WTC11 (cell line): ENCODE results near the gene ALS2CL. TPM values are rescaled to one million over a fixed set of nuclear protein-coding genes. Genes with fewer than 3 reads are reported as not detected.

Experiments
- ATAC-seq: fragments of 200-7000 bp; cut with Tn5 transposase; 2 replicates; pipeline ENCODE4 v1.10.0; 2021; ENCODE audit warnings: mild to moderate bottlenecking, moderate library complexity
- CTCF ChIA-PET: fragments of 300-600 bp; sonication (Branson Sonifier 250); formaldehyde crosslinking; loops from one replicate; lab custom pipeline; 2021; ENCODE audit warnings: antibody characterized with exemption; lab: Charles Lee
- POLR2A ChIA-PET: fragments of 350-600 bp; sonication (Branson Sonifier 250); formaldehyde crosslinking; loops from one replicate; lab custom pipeline; 2021; ENCODE audit warnings: antibody characterized with exemption; lab: Charles Lee
- DNase-seq: peaks from one replicate; pipeline ENCODE4 v3.0.0; 2021; ENCODE audit warnings: low spot score
- H3K27ac Mint-ChIP-seq: 2 replicates; pipeline ENCODE4 v1.8.0; 2021; ENCODE audit warnings: mixed read lengths
- H3K27me3 Mint-ChIP-seq: 2 replicates; pipeline ENCODE4 v1.8.0; 2021; ENCODE audit warnings: low read depth, mild to moderate bottlenecking, moderate library complexity, mixed read lengths
- H3K36me3 Mint-ChIP-seq: 2 replicates; pipeline ENCODE4 v1.8.0; 2021; ENCODE audit warnings: mixed read lengths
- H3K4me1 Mint-ChIP-seq: 2 replicates; pipeline ENCODE4 v1.8.0; 2022; ENCODE audit warnings: mixed read lengths
- H3K4me3 Mint-ChIP-seq: 2 replicates; pipeline ENCODE4 v1.8.0; 2021; ENCODE audit warnings: mild to moderate bottlenecking, moderate library complexity, mixed read lengths
- H3K9me3 Mint-ChIP-seq: 2 replicates; pipeline ENCODE4 v1.8.0; 2021; ENCODE audit warnings: mixed read lengths
- AR ChIP-seq: fragments of 250-450 bp; sonication (Bioruptor Pico); IDR thresholded peaks from 2 replicates; pipeline ENCODE4 v1.9.0; 2021; ENCODE audit warnings: mild to moderate bottlenecking
- ATF1 ChIP-seq: sonication (generic); formaldehyde crosslinking; IDR thresholded peaks from 2 replicates; pipeline ENCODE4 v1.8.1; 2023; ENCODE audit warnings: mild to moderate bottlenecking, moderate library complexity, missing genetic modification reagents
- CBFB ChIP-seq: sonication (generic); formaldehyde crosslinking; IDR thresholded peaks from 2 replicates; pipeline ENCODE4 v1.8.1; 2022; ENCODE audit warnings: mild to moderate bottlenecking, low read depth, missing genetic modification reagents
- CREB1 ChIP-seq: sonication (generic); formaldehyde crosslinking; IDR thresholded peaks from 2 replicates; pipeline ENCODE4 v1.8.0; 2023; ENCODE audit warnings: mild to moderate bottlenecking, missing genetic modification reagents
- CREM ChIP-seq: sonication (generic); formaldehyde crosslinking; IDR thresholded peaks from 2 replicates; pipeline ENCODE4 v1.8.1; 2022; ENCODE audit warnings: mild to moderate bottlenecking, missing genetic modification reagents, moderate library complexity
- ELF4 ChIP-seq: sonication (generic); formaldehyde crosslinking; IDR thresholded peaks from 2 replicates; pipeline ENCODE4 v1.8.1; 2022; ENCODE audit warnings: low read depth, mild to moderate bottlenecking, moderate library complexity, missing genetic modification reagents
- EMX1 ChIP-seq: fragments of 250-450 bp; sonication (Bioruptor Pico); IDR thresholded peaks from 2 replicates; pipeline ENCODE4 v1.8.0; 2021; ENCODE audit warnings: mild to moderate bottlenecking
- FOXP1 ChIP-seq: sonication (generic); formaldehyde crosslinking; IDR thresholded peaks from 2 replicates; pipeline ENCODE4 v1.8.0; 2022; ENCODE audit warnings: missing genetic modification reagents, mild to moderate bottlenecking, moderate library complexity, borderline replicate concordance
- IRF2 ChIP-seq: sonication (generic); formaldehyde crosslinking; IDR thresholded peaks from 2 replicates; pipeline ENCODE4 v1.8.0; 2022; ENCODE audit warnings: low read depth, missing genetic modification reagents, borderline replicate concordance
- KAT7 ChIP-seq: sonication (generic); formaldehyde crosslinking; IDR thresholded peaks from 2 replicates; pipeline ENCODE4 v1.8.1; 2023; ENCODE audit warnings: missing genetic modification reagents, mild to moderate bottlenecking, borderline replicate concordance
- MYBL2 ChIP-seq: sonication (generic); formaldehyde crosslinking; IDR thresholded peaks from 2 replicates; pipeline ENCODE4 v1.8.1; 2023; ENCODE audit warnings: mild to moderate bottlenecking, moderate library complexity, missing genetic modification reagents
- NFATC4 ChIP-seq: fragments of 250-450 bp; sonication (Bioruptor Pico); IDR thresholded peaks from 2 replicates; pipeline ENCODE4 v1.9.0; 2021; ENCODE audit warnings: mild to moderate bottlenecking
- NFE2L1 ChIP-seq: sonication (generic); formaldehyde crosslinking; IDR thresholded peaks from 2 replicates; pipeline ENCODE4 v1.8.1; 2023; ENCODE audit warnings: missing genetic modification reagents
- NR3C1 ChIP-seq: sonication (generic); formaldehyde crosslinking; conservative IDR thresholded peaks from 2 replicates; pipeline ENCODE4 v1.8.1; 2023; ENCODE audit warnings: low read depth, mild to moderate bottlenecking, missing genetic modification reagents
- SP1 ChIP-seq: sonication (generic); formaldehyde crosslinking; conservative IDR thresholded peaks from 2 replicates; pipeline ENCODE4 v1.8.1; 2022; ENCODE audit warnings: missing genetic modification reagents
- TEAD4 ChIP-seq: sonication (generic); formaldehyde crosslinking; IDR thresholded peaks from 2 replicates; pipeline ENCODE4 v1.8.0; 2022; ENCODE audit warnings: mild to moderate bottlenecking, missing genetic modification reagents
- TP53 ChIP-seq: sonication (generic); formaldehyde crosslinking; IDR thresholded peaks from 2 replicates; pipeline ENCODE4 v1.8.1; 2023; ENCODE audit warnings: mild to moderate bottlenecking, missing genetic modification reagents
- ZNF232 ChIP-seq: sonication (generic); formaldehyde crosslinking; IDR thresholded peaks from 2 replicates; pipeline ENCODE4 v1.8.0; 2022; ENCODE audit warnings: mild to moderate bottlenecking, missing genetic modification reagents
- ZNF317 ChIP-seq: sonication (generic); formaldehyde crosslinking; IDR thresholded peaks from 2 replicates; pipeline ENCODE4 v1.8.1; 2023; ENCODE audit warnings: low read depth, mild to moderate bottlenecking, moderate library complexity, missing genetic modification reagents, borderline replicate concordance
- ZNF396 ChIP-seq: fragments of 250-450 bp; sonication (Bioruptor Pico); IDR thresholded peaks from 2 replicates; pipeline ENCODE4 v1.8.0; 2021; ENCODE audit warnings: mild to moderate bottlenecking, moderate library complexity, borderline replicate concordance
- total RNA-seq: library from RNA; stranded (reverse); gene quantifications from 3 replicates; pipeline ENCODE4 v1.2.3, GENCODE V29; 2021
- TF ChIP-seq, protein P1 (sequence below): sonication (generic); formaldehyde crosslinking; conservative IDR thresholded peaks from 2 replicates; pipeline ENCODE4 v1.8.1; 2023; ENCODE audit warnings: mild to moderate bottlenecking, low read depth, missing genetic modification reagents, moderate library complexity
- TF ChIP-seq, protein P2 (sequence below): fragments of 200-600 bp; IDR thresholded peaks from 2 replicates; pipeline ENCODE4 v1.8.0; 2022; ENCODE audit warnings: antibody characterized with exemption
- TF ChIP-seq, protein P3 (sequence below): sonication (generic); formaldehyde crosslinking; IDR thresholded peaks from 2 replicates; pipeline ENCODE4 v1.8.0; 2022; ENCODE audit warnings: mild to moderate bottlenecking, missing genetic modification reagents
- TF ChIP-seq, protein P4 (sequence below): sonication (generic); formaldehyde crosslinking; IDR thresholded peaks from 2 replicates; pipeline ENCODE4 v1.8.0; 2022; ENCODE audit warnings: mild to moderate bottlenecking, missing genetic modification reagents

The ALS2CL gene
- total RNA-seq, 1 experiment from 2014 or later: 12.6 TPM

- no peak for TF ChIP-seq CREM (CRISPR knock-in tag)
- no peak for TF ChIP-seq ZNF317 (CRISPR knock-in tag)
- TF ChIP-seq IRF2: no peak
- TF ChIP-seq AR (CRISPR knock-in tag): no peak
- no peak for TF ChIP-seq TEAD4 (CRISPR knock-in tag)
- TF ChIP-seq, protein P1, sequence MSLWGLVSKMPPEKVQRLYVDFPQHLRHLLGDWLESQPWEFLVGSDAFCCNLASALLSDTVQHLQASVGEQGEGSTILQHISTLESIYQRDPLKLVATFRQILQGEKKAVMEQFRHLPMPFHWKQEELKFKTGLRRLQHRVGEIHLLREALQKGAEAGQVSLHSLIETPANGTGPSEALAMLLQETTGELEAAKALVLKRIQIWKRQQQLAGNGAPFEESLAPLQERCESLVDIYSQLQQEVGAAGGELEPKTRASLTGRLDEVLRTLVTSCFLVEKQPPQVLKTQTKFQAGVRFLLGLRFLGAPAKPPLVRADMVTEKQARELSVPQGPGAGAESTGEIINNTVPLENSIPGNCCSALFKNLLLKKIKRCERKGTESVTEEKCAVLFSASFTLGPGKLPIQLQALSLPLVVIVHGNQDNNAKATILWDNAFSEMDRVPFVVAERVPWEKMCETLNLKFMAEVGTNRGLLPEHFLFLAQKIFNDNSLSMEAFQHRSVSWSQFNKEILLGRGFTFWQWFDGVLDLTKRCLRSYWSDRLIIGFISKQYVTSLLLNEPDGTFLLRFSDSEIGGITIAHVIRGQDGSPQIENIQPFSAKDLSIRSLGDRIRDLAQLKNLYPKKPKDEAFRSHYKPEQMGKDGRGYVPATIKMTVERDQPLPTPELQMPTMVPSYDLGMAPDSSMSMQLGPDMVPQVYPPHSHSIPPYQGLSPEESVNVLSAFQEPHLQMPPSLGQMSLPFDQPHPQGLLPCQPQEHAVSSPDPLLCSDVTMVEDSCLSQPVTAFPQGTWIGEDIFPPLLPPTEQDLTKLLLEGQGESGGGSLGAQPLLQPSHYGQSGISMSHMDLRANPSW: no peak
- no peak for TF ChIP-seq SP1
- TF ChIP-seq, protein P2, sequence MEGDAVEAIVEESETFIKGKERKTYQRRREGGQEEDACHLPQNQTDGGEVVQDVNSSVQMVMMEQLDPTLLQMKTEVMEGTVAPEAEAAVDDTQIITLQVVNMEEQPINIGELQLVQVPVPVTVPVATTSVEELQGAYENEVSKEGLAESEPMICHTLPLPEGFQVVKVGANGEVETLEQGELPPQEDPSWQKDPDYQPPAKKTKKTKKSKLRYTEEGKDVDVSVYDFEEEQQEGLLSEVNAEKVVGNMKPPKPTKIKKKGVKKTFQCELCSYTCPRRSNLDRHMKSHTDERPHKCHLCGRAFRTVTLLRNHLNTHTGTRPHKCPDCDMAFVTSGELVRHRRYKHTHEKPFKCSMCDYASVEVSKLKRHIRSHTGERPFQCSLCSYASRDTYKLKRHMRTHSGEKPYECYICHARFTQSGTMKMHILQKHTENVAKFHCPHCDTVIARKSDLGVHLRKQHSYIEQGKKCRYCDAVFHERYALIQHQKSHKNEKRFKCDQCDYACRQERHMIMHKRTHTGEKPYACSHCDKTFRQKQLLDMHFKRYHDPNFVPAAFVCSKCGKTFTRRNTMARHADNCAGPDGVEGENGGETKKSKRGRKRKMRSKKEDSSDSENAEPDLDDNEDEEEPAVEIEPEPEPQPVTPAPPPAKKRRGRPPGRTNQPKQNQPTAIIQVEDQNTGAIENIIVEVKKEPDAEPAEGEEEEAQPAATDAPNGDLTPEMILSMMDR: no peak
- TF ChIP-seq FOXP1 (CRISPR knock-in tag): no peak
- TF ChIP-seq, protein P3, sequence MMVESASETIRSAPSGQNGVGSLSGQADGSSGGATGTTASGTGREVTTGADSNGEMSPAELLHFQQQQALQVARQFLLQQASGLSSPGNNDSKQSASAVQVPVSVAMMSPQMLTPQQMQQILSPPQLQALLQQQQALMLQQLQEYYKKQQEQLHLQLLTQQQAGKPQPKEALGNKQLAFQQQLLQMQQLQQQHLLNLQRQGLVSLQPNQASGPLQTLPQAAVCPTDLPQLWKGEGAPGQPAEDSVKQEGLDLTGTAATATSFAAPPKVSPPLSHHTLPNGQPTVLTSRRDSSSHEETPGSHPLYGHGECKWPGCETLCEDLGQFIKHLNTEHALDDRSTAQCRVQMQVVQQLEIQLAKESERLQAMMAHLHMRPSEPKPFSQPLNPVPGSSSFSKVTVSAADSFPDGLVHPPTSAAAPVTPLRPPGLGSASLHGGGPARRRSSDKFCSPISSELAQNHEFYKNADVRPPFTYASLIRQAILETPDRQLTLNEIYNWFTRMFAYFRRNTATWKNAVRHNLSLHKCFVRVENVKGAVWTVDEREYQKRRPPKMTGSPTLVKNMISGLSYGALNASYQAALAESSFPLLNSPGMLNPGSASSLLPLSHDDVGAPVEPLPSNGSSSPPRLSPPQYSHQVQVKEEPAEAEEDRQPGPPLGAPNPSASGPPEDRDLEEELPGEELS: no peak
- TF ChIP-seq, protein P4, sequence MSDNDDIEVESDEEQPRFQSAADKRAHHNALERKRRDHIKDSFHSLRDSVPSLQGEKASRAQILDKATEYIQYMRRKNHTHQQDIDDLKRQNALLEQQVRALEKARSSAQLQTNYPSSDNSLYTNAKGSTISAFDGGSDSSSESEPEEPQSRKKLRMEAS (CRISPR knock-in tag): no peak
- no peak for TF ChIP-seq EMX1
- no peak for TF ChIP-seq ZNF232 (CRISPR knock-in tag)
- no peak for TF ChIP-seq NFATC4
- Mint-ChIP-seq H3K4me1 (no peaks in the 10 kb centered on the region), H3K9me3 (no peaks in the 10 kb centered on the region), H3K36me3 (no peaks in the 10 kb centered on the region), H3K27me3 (no peaks in the 10 kb centered on the region), H3K4me3 (no peak overlapping the region), H3K27ac (no peak overlapping the region)
- no peak for DNase-seq
- ATAC-seq: no peak
- CTCF ChIA-PET: interaction anchor here (1.0 to 1.2 kb wide), 2 partner anchors 18 to 228 kb away, joined by 3 read pairs; no protein-coding TSS in a partner anchor
- POLR2A ChIA-PET: no interaction called here
Measured at GRCh38 chr3:46681856-46682540, 11.5 kb downstream of the ALS2CL start.

- POLR2A ChIA-PET: no interaction called here
Measured at GRCh38 chr3:46681387-46681786, 12.1 kb downstream of the ALS2CL start.

More at GRCh38 chr3:46681387-46681786, 12.1 kb downstream of the ALS2CL start:
- TF ChIP-seq, protein P3: no peak
- TF ChIP-seq ELF4: no peak
- no peak for TF ChIP-seq ATF1 (CRISPR knock-in tag)
- TF ChIP-seq TP53: no peak
- no peak for TF ChIP-seq CBFB
- no peak for TF ChIP-seq ZNF396
- TF ChIP-seq MYBL2 (CRISPR knock-in tag): no peak
- TF ChIP-seq NFE2L1 (CRISPR knock-in tag): no peak
- no peak for TF ChIP-seq KAT7
- no peak for TF ChIP-seq ZNF317 (CRISPR knock-in tag)
- no peak for TF ChIP-seq NR3C1 (CRISPR knock-in tag)
- TF ChIP-seq, protein P4 (CRISPR knock-in tag): no peak
- TF ChIP-seq CREB1 (CRISPR knock-in tag): no peak
- DNase-seq (no peak), ATAC-seq (no peak)
- H3K36me3 Mint-ChIP-seq: no peaks in the 10 kb centered on the region
- H3K4me3 Mint-ChIP-seq: no peak overlapping the region
- no peaks in the 10 kb centered on the region for H3K27me3 Mint-ChIP-seq
- CTCF ChIA-PET: interaction anchor here (1.0 to 1.2 kb wide), 2 partner anchors 17 to 228 kb away, joined by 3 read pairs; no protein-coding TSS in a partner anchor
- H3K9me3 Mint-ChIP-seq: no peaks in the 10 kb centered on the region
- no peaks in the 10 kb centered on the region for H3K4me1 Mint-ChIP-seq
- no peak overlapping the region for H3K27ac Mint-ChIP-seq
